ENCODE data around the gene BMERB1. TPM values are rescaled to one million over a fixed set of nuclear protein-coding genes. Genes with fewer than 3 reads are reported as not detected.

Gene BMERB1
- total RNA-seq, 1 donor, result 57.2 TPM

DNA sequence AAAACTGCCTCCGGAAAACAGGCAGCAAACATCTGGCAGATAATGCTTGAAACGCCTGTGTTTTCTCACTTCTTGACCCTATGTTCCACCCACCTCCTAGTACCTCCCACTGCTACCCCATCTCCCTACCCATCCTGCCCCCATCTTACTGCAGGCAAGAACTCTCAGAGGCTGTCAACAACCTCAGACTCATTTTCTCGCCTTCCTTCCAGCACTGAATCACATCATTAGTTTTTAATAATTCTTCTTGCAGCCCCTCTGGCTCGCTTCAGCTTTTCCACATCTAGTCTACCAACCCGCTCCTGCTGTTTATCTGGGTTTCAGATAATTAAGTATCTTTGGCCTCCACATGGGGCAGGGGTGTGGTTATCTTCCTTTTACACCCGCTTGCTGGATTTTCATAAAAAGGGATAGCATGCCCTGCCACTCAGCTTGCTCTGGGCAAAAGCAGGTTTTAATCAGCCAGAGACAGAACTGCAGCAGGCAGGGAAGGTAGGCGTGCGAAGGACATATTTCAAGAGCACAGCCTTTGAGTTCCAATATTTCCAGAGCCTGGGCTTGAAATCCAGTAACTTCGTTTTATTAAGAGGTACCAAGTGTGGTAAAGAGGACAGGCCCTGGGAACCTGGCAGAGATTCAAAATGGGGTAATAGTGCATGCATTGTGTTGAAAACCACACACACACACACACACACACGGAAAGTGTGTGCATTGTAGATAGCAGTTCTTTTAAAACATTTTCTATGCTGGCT is 87.5 kb downstream of the BMERB1 start:
- H2AFZ ChIP-seq (ENCODE audit: low read length), result no peak overlapping the region
- H3K4me2 ChIP-seq (ENCODE audit: insufficient read depth, low read length), result no peak overlapping the region
- H3K9me3 ChIP-seq (ENCODE audit: low read depth, low read length), result no peaks in the 10 kb centered on the region
- peaks cover 6% of the 10 kb centered on the region for H3K4me1 ChIP-seq (ENCODE audit: insufficient read depth, low read length)
- peaks cover 15% of the 10 kb centered on the region for H3K36me3 ChIP-seq (ENCODE audit: insufficient read depth, low read length)
- no peaks in the 10 kb centered on the region for H3K27me3 ChIP-seq (ENCODE audit: insufficient read depth, low read length)
- peaks cover 8% of the 10 kb centered on the region for H3K79me2 ChIP-seq (ENCODE audit: insufficient read depth, low read length)
- no peak overlapping the region for H3K4me3 ChIP-seq (ENCODE audit: insufficient read depth, low read length)
- DNase-seq (ENCODE audit: insufficient read length, low spot score, missing footprints), result no peak
- no peak overlapping the region for H3K27ac ChIP-seq (ENCODE audit: low read depth, low read length)
- H4K20me1 ChIP-seq (ENCODE audit: insufficient read depth, low read length), result peaks cover 26% of the 10 kb centered on the region
- TF ChIP-seq, protein P1, sequence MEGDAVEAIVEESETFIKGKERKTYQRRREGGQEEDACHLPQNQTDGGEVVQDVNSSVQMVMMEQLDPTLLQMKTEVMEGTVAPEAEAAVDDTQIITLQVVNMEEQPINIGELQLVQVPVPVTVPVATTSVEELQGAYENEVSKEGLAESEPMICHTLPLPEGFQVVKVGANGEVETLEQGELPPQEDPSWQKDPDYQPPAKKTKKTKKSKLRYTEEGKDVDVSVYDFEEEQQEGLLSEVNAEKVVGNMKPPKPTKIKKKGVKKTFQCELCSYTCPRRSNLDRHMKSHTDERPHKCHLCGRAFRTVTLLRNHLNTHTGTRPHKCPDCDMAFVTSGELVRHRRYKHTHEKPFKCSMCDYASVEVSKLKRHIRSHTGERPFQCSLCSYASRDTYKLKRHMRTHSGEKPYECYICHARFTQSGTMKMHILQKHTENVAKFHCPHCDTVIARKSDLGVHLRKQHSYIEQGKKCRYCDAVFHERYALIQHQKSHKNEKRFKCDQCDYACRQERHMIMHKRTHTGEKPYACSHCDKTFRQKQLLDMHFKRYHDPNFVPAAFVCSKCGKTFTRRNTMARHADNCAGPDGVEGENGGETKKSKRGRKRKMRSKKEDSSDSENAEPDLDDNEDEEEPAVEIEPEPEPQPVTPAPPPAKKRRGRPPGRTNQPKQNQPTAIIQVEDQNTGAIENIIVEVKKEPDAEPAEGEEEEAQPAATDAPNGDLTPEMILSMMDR (IDR thresholded peaks at IDR 0.05; ENCODE audit: extremely low read depth, low read depth, low read length), result no peak

DNA sequence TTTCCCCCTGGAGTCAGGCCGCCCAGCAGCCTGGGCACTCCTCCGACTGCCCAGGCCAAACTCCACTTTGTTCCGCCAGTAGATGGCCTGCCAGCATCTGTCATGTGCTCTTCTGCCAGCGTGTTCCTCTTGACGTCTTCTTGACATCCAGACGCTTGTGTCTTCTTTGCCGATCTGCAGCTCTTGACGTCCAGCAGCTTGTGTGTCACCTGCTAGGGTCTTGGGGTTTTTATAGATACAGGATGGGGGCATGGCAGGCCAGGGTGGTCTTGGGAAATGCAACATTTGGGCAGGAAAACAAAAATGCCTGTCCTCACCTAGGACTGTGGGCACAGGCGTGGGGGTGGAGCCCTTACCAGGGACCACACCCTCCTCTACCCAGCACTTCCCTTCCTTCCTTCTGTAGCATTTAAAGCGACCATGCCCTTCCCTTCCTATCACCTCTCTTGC is 88.7 kb downstream of the BMERB1 start:
- H3K27ac ChIP-seq (ENCODE audit: low read depth, low read length), result no peak overlapping the region
- H3K9me3 ChIP-seq (ENCODE audit: low read depth, low read length), result no peaks in the 10 kb centered on the region
- no peaks in the 10 kb centered on the region for H3K27me3 ChIP-seq (ENCODE audit: insufficient read depth, low read length)
- DNase-seq (ENCODE audit: insufficient read length, low spot score, missing footprints), result no peak
- TF ChIP-seq, protein P1 (IDR thresholded peaks at IDR 0.05; ENCODE audit: extremely low read depth, low read depth, low read length), result no peak
- H3K79me2 ChIP-seq (ENCODE audit: insufficient read depth, low read length), result peaks cover 7% of the 10 kb centered on the region
- H2AFZ ChIP-seq (ENCODE audit: low read length), result no peak overlapping the region
- H3K4me3 ChIP-seq (ENCODE audit: insufficient read depth, low read length), result no peak overlapping the region
- no peak overlapping the region for H3K4me2 ChIP-seq (ENCODE audit: insufficient read depth, low read length)
- H4K20me1 ChIP-seq (ENCODE audit: insufficient read depth, low read length), result peaks cover 26% of the 10 kb centered on the region
- H3K36me3 ChIP-seq (ENCODE audit: insufficient read depth, low read length), result peaks cover 12% of the 10 kb centered on the region
- H3K4me1 ChIP-seq (ENCODE audit: insufficient read depth, low read length), result peaks cover 5% of the 10 kb centered on the region

DNA sequence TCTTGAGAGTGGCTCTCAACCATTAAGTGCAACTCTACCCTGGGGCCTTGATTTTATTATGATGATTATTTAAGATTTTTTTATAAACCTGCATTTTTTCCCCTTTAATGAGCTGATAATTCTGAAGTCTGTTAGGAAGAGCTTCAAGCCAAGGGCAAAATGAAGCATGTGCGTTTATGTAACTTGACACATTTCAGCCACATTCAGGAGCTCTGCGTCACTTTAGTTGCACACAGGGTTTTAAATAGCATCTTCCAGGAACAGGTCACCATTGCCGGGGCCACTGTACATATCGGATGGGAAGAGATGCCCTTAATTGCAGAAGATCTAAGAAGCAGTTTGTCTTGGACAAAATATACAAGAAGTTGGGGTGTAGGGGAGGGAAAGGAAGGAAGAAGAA is 89.6 kb downstream of the BMERB1 start:
- no peak overlapping the region for H3K4me3 ChIP-seq (ENCODE audit: insufficient read depth, low read length)
- H3K79me2 ChIP-seq (ENCODE audit: insufficient read depth, low read length), result peaks cover 7% of the 10 kb centered on the region
- no peak for DNase-seq (ENCODE audit: insufficient read length, low spot score, missing footprints)
- H4K20me1 ChIP-seq (ENCODE audit: insufficient read depth, low read length), result peaks cover 26% of the 10 kb centered on the region
- TF ChIP-seq, protein P1 (IDR thresholded peaks at IDR 0.05; ENCODE audit: extremely low read depth, low read depth, low read length), result no peak
- no peak overlapping the region for H3K27ac ChIP-seq (ENCODE audit: low read depth, low read length)
- no peaks in the 10 kb centered on the region for H3K4me1 ChIP-seq (ENCODE audit: insufficient read depth, low read length)
- no peak overlapping the region for H3K4me2 ChIP-seq (ENCODE audit: insufficient read depth, low read length)
- no peaks in the 10 kb centered on the region for H3K27me3 ChIP-seq (ENCODE audit: insufficient read depth, low read length)
- peaks cover 12% of the 10 kb centered on the region for H3K36me3 ChIP-seq (ENCODE audit: insufficient read depth, low read length)
- no peaks in the 10 kb centered on the region for H3K9me3 ChIP-seq (ENCODE audit: low read depth, low read length)
- no peak overlapping the region for H2AFZ ChIP-seq (ENCODE audit: low read length)

DNA sequence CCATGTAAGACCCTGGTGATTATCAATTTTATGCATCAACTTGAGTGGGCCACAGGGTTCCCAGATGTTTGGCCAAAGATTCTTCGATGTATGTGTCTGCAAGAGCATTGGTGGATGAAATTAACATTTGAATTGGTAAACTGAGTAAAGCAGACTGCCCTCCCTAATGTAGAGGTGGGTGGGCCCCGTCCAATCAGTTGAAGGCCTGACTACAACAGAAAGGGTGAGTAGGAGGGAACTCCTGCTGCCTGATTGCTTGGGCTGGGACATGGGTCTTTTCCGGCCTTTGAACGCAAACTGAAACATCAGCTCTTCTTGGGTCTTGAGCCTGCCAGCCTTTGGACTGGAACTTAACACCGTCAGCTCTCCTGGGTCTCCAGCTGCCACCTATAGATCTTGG is 90.6 kb downstream of the BMERB1 start:
- H3K79me2 ChIP-seq (ENCODE audit: insufficient read depth, low read length), result peaks cover 7% of the 10 kb centered on the region

More for the DNA sequence above, 90.6 kb downstream of the BMERB1 start:
- no peak overlapping the region for H3K4me3 ChIP-seq (ENCODE audit: insufficient read depth, low read length)
- H2AFZ ChIP-seq (ENCODE audit: low read length), result no peak overlapping the region
- H3K27me3 ChIP-seq (ENCODE audit: insufficient read depth, low read length), result no peaks in the 10 kb centered on the region
- no peak overlapping the region for H3K27ac ChIP-seq (ENCODE audit: low read depth, low read length)
- TF ChIP-seq, protein P1 (IDR thresholded peaks at IDR 0.05; ENCODE audit: extremely low read depth, low read depth, low read length), result no peak
- DNase-seq (ENCODE audit: insufficient read length, low spot score, missing footprints), result no peak
- no peak overlapping the region for H3K4me2 ChIP-seq (ENCODE audit: insufficient read depth, low read length)
- H3K36me3 ChIP-seq (ENCODE audit: insufficient read depth, low read length), result peaks cover 13% of the 10 kb centered on the region
- no peaks in the 10 kb centered on the region for H3K4me1 ChIP-seq (ENCODE audit: insufficient read depth, low read length)
- no peaks in the 10 kb centered on the region for H3K9me3 ChIP-seq (ENCODE audit: low read depth, low read length)
- peaks cover 23% of the 10 kb centered on the region for H4K20me1 ChIP-seq (ENCODE audit: insufficient read depth, low read length)

All from osteoblast (primary cell).